ENCODE results near the gene HINFP. TPM values are rescaled to one million over a fixed set of nuclear protein-coding genes. Genes with fewer than 3 reads are reported as not detected.

HINFP gene
- total and polyA plus RNA-seq, 9 of the 15 experiments (the other 6 are each of a cell fraction or from before 2014, with no cell fraction given) = 13.8 to 34.1 (median 22.5) TPM

DNA sequence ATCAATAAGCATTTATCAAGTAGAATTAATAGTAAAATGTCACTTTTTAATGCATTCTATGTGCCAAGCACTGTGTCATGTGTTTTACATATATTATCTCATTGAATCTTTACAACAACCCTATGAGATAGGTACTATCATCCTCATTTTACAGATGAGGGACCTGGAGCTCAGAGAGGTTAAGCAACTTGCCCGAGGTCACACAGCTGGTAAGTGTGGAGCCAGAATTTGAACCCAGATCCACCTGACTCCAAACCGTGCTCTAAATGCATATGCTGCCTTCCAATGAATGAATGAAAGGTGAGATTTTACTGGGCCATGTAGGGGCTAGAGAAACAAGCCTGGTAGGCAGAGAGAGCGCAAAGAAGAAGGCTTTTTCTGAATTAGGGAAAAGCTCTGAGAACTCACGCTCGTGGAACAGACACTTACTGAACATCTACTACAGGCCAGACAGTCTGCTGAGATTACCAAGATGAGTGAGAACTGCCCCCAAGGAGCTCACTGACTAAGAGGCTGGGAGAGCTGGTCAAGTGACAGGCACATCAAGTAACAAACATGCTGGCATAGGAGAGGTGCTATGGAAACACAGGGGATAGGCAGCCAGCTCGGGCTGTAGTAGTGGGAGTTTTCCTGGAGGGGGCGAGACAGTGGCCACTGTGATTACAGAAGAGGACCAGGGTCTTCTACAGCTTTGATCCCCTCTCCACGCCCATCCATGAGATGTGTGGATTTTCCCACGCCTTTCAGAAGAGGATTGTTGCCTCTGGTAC is 31.9 kb downstream of the HINFP start (continued):
- TF ChIP-seq, protein P1, sequence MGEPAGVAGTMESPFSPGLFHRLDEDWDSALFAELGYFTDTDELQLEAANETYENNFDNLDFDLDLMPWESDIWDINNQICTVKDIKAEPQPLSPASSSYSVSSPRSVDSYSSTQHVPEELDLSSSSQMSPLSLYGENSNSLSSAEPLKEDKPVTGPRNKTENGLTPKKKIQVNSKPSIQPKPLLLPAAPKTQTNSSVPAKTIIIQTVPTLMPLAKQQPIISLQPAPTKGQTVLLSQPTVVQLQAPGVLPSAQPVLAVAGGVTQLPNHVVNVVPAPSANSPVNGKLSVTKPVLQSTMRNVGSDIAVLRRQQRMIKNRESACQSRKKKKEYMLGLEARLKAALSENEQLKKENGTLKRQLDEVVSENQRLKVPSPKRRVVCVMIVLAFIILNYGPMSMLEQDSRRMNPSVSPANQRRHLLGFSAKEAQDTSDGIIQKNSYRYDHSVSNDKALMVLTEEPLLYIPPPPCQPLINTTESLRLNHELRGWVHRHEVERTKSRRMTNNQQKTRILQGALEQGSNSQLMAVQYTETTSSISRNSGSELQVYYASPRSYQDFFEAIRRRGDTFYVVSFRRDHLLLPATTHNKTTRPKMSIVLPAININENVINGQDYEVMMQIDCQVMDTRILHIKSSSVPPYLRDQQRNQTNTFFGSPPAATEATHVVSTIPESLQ (CRISPR knock-in tag; IDR thresholded peaks at IDR 0.05) = no peak
- TF ChIP-seq EP400 (IDR thresholded peaks at IDR 0.05) = no peak
- TF ChIP-seq KDM1A (IDR thresholded peaks at IDR 0.05) = peak; percentile 75 to 83
- TF ChIP-seq HDAC8 (tag; IDR thresholded peaks at IDR 0.05) = no peak
- TF ChIP-seq, protein P2, sequence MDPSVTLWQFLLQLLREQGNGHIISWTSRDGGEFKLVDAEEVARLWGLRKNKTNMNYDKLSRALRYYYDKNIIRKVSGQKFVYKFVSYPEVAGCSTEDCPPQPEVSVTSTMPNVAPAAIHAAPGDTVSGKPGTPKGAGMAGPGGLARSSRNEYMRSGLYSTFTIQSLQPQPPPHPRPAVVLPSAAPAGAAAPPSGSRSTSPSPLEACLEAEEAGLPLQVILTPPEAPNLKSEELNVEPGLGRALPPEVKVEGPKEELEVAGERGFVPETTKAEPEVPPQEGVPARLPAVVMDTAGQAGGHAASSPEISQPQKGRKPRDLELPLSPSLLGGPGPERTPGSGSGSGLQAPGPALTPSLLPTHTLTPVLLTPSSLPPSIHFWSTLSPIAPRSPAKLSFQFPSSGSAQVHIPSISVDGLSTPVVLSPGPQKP (CRISPR knock-in tag; IDR thresholded peaks at IDR 0.05) = no peak
- TF ChIP-seq, protein P3, sequence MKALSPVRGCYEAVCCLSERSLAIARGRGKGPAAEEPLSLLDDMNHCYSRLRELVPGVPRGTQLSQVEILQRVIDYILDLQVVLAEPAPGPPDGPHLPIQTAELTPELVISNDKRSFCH (CRISPR knock-in tag; IDR thresholded peaks at IDR 0.05) = no peak
- TF ChIP-seq, protein P3 (tag; IDR thresholded peaks at IDR 0.05) = no peak
- TF ChIP-seq, protein P4, sequence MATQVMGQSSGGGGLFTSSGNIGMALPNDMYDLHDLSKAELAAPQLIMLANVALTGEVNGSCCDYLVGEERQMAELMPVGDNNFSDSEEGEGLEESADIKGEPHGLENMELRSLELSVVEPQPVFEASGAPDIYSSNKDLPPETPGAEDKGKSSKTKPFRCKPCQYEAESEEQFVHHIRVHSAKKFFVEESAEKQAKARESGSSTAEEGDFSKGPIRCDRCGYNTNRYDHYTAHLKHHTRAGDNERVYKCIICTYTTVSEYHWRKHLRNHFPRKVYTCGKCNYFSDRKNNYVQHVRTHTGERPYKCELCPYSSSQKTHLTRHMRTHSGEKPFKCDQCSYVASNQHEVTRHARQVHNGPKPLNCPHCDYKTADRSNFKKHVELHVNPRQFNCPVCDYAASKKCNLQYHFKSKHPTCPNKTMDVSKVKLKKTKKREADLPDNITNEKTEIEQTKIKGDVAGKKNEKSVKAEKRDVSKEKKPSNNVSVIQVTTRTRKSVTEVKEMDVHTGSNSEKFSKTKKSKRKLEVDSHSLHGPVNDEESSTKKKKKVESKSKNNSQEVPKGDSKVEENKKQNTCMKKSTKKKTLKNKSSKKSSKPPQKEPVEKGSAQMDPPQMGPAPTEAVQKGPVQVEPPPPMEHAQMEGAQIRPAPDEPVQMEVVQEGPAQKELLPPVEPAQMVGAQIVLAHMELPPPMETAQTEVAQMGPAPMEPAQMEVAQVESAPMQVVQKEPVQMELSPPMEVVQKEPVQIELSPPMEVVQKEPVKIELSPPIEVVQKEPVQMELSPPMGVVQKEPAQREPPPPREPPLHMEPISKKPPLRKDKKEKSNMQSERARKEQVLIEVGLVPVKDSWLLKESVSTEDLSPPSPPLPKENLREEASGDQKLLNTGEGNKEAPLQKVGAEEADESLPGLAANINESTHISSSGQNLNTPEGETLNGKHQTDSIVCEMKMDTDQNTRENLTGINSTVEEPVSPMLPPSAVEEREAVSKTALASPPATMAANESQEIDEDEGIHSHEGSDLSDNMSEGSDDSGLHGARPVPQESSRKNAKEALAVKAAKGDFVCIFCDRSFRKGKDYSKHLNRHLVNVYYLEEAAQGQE (IDR thresholded peaks at IDR 0.05; ENCODE audit: borderline replicate concordance) = no peak
- TF ChIP-seq, protein P4 (CRISPR knock-in tag; IDR thresholded peaks at IDR 0.05; ENCODE audit: low read depth) = no peak
- TF ChIP-seq, protein P5, sequence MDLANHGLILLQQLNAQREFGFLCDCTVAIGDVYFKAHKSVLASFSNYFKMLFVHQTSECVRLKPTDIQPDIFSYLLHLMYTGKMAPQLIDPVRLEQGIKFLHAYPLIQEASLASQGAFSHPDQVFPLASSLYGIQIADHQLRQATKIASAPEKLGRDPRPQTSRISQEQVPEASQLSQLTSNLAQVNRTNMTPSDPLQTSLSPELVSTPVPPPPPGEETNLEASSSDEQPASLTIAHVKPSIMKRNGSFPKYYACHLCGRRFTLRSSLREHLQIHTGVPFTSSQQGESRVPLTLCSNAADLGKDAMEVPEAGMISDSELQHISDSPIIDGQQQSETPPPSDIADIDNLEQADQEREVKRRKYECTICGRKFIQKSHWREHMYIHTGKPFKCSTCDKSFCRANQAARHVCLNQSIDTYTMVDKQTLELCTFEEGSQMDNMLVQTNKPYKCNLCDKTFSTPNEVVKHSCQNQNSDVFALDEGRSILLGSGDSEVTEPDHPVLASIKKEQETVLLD (IDR thresholded peaks at IDR 0.05) = no peak
- TF ChIP-seq PPARD (CRISPR knock-in tag; IDR thresholded peaks at IDR 0.05) = no peak
- 0 out of 2 replicates have a peak, but pooled peaks have one; percentile 12 for TF ChIP-seq NFIC (IDR thresholded peaks at IDR 0.05)
- TF ChIP-seq ZFP36 (IDR thresholded peaks at IDR 0.05; ENCODE audit: low read depth, low read length, partially characterized antibody) = peak; percentile 93
- no peak for TF ChIP-seq FOXA1 (IDR thresholded peaks at IDR 0.05; ENCODE audit: borderline replicate concordance)
- no peak for TF ChIP-seq PHF20 (IDR thresholded peaks at IDR 0.05; ENCODE audit: partially characterized antibody)
